Fibroblast of the aortic adventitia (primary cell): ENCODE data around the gene SPDYE6. TPM values are rescaled to one million over a fixed set of nuclear protein-coding genes. Genes with fewer than 3 reads are reported as not detected.
A peak's percentile ranks its signal among the peaks of the same experiment; 100 is the strongest.
"Not testable (repeated sequence)": the region's sequence is repeated elsewhere in the genome, so short reads cannot be mapped to it uniquely, and the experiment has no call there.

Source experiments
- DNase-seq: peaks from one replicate; pipeline ENCODE4 v3.0.0-alpha.2; 2010; ENCODE audit warnings: low read depth
- H3K4me3 ChIP-seq: 2 replicates; pipeline ENCODE4 v1.5.1; 2011; ENCODE audit warnings: low read depth, mild to moderate bottlenecking, control low read depth, low read length, moderate library complexity
- total RNA-seq: library from RNA; depleted of rRNA; stranded (reverse); fragments of >200 nt; gene quantifications from 2 replicates; pipeline ENCODE4 v1.2.3, GENCODE V29; 2012; ENCODE audit warnings: low replicate concordance
- TF ChIP-seq, protein P1 (sequence below): IDR thresholded peaks from 2 replicates; pipeline ENCODE4 v1.5.1; 2011; ENCODE audit warnings: mild to moderate bottlenecking, low read length, control low read depth, inconsistent platforms; ENCODE audit not compliant: insufficient read depth

The SPDYE6 gene
- total RNA-seq, 1 donor = not detected

DNA sequence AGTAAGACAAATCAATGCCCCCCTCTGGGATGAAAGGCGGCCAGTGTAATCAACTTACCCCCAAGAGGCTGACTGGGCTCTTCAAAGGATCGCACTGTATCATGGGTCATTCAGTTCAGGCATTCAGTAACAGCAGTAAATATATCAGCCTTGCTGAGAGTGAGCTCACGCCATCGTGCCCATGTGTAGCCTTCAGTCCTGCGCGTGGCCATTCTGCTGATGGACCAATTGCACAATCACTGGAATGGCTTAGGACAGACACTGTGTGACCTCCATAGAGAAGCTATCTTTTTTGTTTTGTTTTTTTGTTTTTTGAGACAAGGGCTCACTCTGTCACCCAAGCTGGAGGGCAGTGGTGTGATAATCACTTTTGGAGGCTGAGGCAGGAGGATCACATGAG lies 30.8 kb upstream of the SPDYE6 start:
- H3K4me3 ChIP-seq = no peak overlapping the region
- TF ChIP-seq, protein P1, sequence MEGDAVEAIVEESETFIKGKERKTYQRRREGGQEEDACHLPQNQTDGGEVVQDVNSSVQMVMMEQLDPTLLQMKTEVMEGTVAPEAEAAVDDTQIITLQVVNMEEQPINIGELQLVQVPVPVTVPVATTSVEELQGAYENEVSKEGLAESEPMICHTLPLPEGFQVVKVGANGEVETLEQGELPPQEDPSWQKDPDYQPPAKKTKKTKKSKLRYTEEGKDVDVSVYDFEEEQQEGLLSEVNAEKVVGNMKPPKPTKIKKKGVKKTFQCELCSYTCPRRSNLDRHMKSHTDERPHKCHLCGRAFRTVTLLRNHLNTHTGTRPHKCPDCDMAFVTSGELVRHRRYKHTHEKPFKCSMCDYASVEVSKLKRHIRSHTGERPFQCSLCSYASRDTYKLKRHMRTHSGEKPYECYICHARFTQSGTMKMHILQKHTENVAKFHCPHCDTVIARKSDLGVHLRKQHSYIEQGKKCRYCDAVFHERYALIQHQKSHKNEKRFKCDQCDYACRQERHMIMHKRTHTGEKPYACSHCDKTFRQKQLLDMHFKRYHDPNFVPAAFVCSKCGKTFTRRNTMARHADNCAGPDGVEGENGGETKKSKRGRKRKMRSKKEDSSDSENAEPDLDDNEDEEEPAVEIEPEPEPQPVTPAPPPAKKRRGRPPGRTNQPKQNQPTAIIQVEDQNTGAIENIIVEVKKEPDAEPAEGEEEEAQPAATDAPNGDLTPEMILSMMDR = no peak

DNA sequence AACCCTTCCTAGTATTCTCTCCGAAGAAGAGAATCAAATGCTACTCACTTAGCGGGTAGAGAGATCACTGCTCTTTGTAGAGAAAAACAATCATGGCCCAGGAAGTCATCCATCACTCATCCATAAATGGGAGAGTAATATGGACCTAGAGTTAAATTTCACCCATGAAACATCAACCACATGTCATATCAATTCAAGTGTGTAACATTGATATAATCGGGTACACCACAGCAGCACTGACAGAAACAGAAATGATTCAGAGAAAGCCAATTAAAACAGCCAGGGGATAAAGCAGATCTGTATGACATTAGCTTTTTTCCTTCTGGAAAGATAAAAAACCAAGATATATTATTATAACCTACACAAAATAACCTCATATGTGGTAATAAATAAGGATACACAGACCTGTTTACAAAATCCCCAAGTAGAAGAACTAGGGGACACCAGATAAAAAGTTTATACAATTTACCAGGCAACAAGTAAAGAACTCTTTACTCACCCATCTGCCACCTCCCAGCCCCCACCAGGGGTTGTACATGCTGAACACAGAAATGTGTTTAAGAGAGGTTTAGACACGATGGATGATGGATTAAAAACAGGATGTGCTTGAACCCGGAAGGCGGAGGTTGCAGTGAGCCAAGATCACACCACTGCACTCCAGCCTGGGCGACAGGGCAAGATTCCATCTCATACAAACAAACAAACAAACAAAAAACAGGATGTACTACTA lies 25.6 kb upstream of the SPDYE6 start:
- DNase-seq, H3K4me3 ChIP-seq: not testable (repeated sequence)

More for the DNA sequence above, 30.8 kb upstream of the SPDYE6 start:
- DNase-seq = no peak

DNA sequence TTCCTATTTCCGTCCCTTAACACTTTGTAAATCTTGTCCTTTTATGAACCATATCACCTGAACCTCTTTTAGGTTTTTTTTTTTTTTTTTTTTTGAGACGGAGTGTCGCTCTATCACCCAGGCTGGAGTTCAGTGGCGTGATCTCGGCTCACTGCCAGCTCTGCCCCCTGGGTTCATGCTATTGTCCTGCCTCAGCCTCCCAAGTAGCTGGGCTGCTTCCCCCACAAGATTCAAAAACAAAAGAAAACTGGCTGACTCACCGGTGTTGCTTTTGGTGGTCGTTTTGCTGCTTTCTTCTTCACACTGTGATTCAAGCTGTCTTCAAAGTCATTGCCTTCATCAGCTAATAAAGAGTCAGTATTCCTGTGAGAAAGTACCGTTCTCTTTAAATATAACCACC lies 24.6 kb upstream of the SPDYE6 start:
- not testable (repeated sequence) for DNase-seq, H3K4me3 ChIP-seq

DNA sequence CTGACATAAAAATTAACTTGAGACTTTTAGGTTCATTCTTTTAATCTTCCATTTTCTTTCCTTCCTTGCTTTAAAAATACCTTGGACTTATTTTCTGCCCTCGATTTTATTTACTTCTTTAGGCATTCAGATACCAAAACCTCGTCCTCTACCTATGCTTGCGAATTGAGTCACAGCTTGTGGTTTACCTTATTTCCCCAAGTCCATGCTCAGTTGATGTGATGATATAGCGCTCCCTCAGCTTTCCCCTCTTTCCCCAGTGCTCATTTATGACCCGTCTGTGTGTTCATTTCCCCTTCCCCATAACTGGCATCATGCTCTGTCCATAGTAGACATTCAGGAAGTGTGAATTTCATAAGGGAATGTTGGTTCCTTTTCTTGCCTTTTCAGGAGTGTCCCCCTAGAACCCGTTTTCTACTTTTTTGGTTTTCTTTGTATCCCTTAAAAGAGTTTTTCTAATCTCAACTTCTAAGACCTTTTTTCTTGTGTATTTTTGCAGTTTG lies 20.8 kb upstream of the SPDYE6 start:
- TF ChIP-seq, protein P1 = no peak
- DNase-seq = no peak
- no peak overlapping the region for H3K4me3 ChIP-seq

DNA sequence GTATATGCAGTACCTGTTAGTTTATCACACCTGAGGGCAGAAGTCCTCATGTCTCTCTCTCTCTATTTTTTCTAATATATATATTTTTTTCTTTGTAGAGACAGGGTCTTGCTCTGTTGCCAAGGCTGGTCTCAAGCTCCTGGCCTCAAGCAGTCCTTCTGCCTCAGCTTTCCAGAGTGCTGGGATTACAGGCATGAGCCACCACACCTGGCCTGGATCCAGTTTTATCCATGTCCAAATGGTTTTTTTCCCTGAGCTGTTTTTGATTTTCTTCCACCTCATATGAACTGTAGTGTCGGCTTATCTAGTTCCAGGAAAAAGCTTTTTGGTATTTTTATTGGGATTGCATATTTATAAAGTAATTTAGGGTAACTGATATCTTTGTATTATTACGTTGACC lies 16.6 kb upstream of the SPDYE6 start:
- H3K4me3 ChIP-seq = not testable (repeated sequence)
- DNase-seq = peak; percentile 4

DNA sequence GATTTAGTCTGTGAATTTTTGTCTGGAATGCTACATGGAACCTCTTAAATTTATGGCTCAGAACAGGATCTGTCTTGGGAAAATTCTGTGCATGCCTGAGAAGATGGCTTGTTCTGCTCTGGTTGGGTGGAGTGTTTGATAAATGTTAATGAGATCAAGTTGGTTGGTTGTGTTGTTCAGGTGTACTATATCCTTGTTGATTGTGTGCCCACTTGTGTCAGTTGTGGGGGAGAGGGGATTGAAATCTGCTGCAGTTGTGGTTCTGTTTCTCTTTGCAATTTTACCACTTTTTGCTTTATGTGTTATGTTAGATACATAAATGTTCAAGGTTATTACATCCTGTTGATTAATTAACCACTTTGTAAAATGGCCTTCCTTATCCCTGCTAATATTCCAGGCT lies 13.8 kb upstream of the SPDYE6 start:
- DNase-seq = not testable (repeated sequence)

DNA sequence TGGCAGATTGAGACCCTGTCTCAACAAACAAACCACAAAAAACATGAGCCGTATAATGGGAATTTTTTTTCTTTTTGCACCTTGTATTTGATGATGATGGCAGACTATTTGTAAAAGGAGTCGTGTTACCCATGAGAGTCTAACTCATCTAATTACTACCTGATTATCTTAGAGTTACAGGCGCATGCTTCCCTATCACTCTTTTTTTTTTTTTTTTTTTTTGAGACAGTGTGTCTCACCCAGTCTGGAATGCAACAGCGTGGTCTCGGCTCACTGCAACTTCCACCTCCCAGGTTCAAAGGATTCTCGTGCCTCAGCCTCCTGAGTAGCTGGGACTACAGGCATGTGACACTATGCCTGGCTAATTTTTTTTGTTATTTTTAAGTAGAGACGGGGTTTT lies 9.1 kb upstream of the SPDYE6 start:
- not testable (repeated sequence) for H3K4me3 ChIP-seq, DNase-seq

More for the DNA sequence above, 13.8 kb upstream of the SPDYE6 start:
- H3K4me3 ChIP-seq = not testable (repeated sequence)

DNA sequence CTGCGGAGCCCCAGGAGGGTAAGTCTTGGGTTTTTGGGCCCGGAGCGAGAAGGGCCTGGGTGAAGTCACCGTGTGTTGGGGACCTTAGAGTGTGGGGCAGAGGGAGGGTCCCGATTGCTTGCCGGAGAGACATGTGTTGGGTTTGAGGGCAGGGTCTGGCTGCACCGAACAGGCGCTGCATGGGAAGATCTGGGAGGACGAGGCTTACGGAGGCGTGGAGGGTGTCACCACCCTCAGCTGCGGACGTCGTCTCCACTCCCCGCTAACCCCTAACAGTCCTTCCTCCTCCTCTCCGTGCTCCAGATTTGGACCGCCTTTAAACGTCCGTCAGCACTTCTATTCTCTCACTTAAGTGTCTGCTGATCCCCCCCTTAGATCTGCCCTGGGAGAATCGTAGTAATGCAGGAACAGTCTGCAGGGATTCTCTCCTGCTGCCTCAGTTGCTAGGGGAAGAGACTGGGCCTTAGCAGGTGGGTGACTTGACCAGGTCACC lies 8.2 kb upstream of the SPDYE6 start:
- H3K4me3 ChIP-seq = peak overlapping the region; percentile 72
- DNase-seq = not testable (repeated sequence)

DNA sequence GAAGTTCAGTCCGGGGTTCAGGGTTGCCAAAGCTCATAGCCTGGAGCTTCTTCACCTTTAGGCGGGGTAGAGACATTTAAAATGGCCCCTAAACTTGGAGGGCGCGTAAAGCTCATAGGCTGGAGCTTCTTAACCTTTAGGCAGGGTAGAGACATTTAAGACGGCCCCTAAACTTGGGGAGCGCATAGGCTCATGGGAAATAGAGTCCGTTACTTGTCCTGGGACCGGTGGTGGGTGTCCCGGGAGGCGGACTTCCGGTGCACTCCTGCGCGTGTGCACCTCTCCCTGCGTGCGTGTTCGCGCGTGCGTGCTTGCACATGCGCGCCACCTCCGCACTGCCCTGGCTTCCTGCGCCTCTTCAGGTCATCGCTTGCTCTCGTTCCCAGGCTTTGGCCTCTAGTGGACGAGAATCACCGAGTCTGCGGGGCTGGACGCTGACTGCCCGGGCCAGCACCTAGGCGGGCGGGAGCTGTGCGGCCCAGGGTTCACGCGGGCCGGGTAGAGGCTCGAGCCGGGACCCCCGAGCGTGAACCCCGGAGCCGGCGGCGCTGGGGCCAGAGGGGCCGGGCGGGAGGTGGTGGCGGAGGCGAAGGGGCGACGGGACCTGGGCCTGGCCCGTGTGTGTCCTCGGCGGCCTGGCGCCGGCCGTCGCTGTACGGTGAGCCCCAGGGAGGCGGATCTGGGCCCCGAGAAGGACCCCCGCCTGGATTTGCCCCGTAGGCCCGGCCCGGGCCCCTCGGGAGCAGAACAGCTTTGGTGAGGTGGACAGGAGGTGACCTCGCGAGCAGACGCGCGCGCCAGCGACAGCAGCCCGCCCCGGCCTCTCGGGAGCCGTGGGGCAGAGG lies 7.5 kb upstream of the SPDYE6 start:
- H3K4me3 ChIP-seq = peak overlapping the region; percentile 72
- TF ChIP-seq, protein P1 = peak; percentile 34
- DNase-seq = peak; percentile 98

DNA sequence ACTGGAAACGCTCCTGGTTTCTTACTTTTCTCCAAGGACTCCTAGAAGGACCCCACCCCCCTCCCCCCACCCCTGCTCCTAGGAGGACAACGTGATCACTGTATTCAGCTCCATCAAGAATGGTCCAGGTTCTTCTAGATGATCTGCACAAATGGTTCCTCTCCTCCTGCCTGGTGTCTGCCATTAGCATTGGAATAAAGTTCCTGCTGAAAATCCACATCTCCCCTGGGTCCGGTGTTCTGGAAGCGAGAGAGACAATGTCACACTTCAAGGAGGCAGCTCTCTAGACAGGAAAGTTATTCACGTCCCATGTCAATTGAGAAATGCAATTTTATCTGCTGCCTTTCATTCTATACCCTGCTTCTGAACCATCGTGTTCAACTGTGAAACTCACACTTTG lies 9.3 kb downstream of the SPDYE6 start:
- not testable (repeated sequence) for H3K4me3 ChIP-seq, DNase-seq

DNA sequence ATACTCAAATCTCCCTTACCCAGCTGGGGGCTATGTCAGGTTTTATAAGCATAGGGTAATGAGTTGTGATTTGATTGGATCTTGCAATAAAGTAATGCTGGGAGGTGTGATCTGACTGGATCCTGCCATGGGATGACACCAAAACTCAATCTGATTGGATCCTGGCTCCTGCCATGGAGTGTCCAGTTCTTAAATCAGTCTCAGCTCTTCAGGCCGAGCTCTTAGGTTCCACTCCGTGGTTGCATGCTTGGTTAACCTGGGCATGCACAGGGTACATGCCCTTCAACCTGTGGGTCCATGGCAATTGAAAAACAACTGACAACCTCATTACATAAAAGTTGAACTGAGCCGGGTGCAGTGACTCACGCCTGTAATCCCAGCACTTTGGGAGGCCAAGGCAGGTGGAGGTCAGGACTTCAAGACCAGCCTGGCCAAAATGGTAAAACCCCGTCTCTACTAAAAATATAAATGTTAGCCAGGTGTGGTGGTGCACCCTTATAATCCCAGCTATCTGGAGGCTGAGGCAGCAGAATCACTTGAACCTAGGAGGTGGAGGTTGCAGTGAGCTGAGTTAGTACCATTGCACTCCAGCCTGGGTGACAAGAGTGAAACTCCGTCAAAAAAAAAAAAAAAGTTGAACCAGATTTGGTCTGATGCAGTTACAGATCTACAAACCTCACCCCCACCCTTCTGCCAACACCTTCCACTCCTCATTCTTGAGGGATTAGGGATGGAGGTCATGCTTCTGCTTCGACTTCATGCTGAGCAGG lies 15.5 kb downstream of the SPDYE6 start:
- DNase-seq, H3K4me3 ChIP-seq: not testable (repeated sequence)

DNA sequence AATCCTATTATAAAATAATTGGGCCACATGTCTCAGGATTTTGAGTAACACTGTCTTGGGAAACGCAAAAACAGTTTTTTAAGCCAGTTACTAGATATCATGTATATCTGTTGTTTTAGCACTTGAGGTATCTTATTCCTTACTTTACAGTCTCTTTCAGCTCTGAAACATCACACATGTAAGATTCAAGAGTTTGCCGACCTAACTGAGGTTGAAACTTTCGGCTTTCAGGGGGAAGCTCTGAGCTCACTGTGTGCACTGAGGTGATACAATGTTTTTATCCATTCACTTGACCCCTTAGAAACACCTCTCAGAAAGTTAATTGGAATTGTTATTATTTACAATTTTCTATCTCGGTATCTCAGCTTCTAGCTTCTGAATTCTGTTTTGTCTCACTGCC lies 18.8 kb downstream of the SPDYE6 start:
- not testable (repeated sequence) for DNase-seq

DNA sequence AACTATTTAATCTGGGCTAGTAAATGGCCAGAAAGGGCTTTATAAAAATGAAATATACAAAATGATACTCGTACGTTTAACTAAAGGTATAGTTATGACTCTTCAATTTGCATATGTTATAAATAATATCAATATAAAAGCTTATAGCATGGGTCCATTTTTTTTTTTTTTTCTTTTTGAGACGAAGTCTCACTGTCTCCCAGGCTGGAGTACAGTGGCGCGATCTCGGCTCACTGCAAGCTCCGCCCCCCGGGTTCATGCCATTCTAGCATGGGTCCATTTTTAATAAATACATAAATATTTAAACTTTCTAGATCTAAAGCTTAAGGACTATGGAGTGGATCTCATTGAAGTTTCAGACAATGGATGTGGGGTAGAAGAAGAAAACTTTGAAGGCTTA lies 19.2 kb downstream of the SPDYE6 start:
- not testable (repeated sequence) for H3K4me3 ChIP-seq, DNase-seq

More for the DNA sequence above, 18.8 kb downstream of the SPDYE6 start:
- not testable (repeated sequence) for H3K4me3 ChIP-seq

DNA sequence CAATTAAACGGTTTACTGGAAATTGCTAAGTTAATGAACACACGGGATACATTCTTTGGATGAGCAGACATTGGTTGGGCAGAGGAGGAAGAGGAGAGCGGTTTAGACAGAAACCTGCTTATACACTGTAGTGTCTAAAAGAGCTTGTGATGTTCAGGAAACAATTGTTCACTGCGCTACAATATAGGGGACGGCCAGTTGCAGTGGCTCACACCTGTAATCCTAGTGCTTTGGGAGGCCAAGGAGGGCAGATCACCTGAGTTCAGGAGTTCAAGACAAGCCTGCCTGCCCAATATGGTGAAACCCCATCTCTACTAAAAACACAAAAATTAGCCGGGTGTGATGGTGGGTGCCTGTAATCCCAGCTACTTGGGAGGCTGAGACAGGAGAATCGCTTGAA lies 20.7 kb downstream of the SPDYE6 start:
- not testable (repeated sequence) for DNase-seq, H3K4me3 ChIP-seq
